ENCODE results near the gene ICOSLG.

Gene ICOSLG

GRCh38 chr21:44240842-44241241 is at the start of gene ICOSLG:
TSS of gene ICOSLG (minus strand) at chr21:44240943. CDS start at chr21:44240817, 126 bp downstream.
- peak; percentile 68 for ATAC-seq

GRCh38 chr21:44289381-44290010 is 48.8 kb upstream of the ICOSLG start:
- no peak for ATAC-seq
- TF ChIP-seq TOX (CRISPR knock-in tag; IDR thresholded peaks at IDR 0.05; ENCODE audit: borderline replicate concordance) = no peak
- TF ChIP-seq PATZ1 (CRISPR knock-in tag; IDR thresholded peaks at IDR 0.05; ENCODE audit: borderline replicate concordance) = no peak

GRCh38 chr21:44288251-44289110 is 47.7 kb upstream of the ICOSLG start:
- no peak for ATAC-seq
- no peak for TF ChIP-seq ISL1 (CRISPR knock-in tag; IDR thresholded peaks at IDR 0.05)
- TF ChIP-seq RARB (CRISPR knock-in tag; IDR thresholded peaks at IDR 0.05) = no peak
- no peak for TF ChIP-seq POU6F1 (CRISPR knock-in tag; IDR thresholded peaks at IDR 0.05; ENCODE audit: borderline replicate concordance, low read depth)
- no peak for TF ChIP-seq ZNF565 (CRISPR knock-in tag; conservative IDR thresholded peaks at IDR 0.05; ENCODE audit: low read depth)
- TF ChIP-seq GLIS3 (CRISPR knock-in tag; IDR thresholded peaks at IDR 0.05) = no peak
- TF ChIP-seq TSHZ2 (CRISPR knock-in tag; IDR thresholded peaks at IDR 0.05) = no peak
- no peak for TF ChIP-seq PATZ1 (CRISPR knock-in tag; IDR thresholded peaks at IDR 0.05; ENCODE audit: borderline replicate concordance)
- no peak for TF ChIP-seq PPARA (CRISPR knock-in tag; IDR thresholded peaks at IDR 0.05; ENCODE audit: borderline replicate concordance)
- TF ChIP-seq ZFP30 (CRISPR knock-in tag; IDR thresholded peaks at IDR 0.05) = no peak
- TF ChIP-seq SNAI2 (CRISPR knock-in tag; IDR thresholded peaks at IDR 0.05) = no peak
- TF ChIP-seq ZC3H10 (CRISPR knock-in tag; IDR thresholded peaks at IDR 0.05) = no peak
- TF ChIP-seq ZFP3 (CRISPR knock-in tag; IDR thresholded peaks at IDR 0.05) = no peak

- ATAC-seq = no peak
Measured at GRCh38 chr21:44286716-44287632, 46.2 kb upstream of the ICOSLG start.

More at GRCh38 chr21:44286716-44287632, 46.2 kb upstream of the ICOSLG start:
- TF ChIP-seq TCF4 (CRISPR knock-in tag; IDR thresholded peaks at IDR 0.05; ENCODE audit: borderline replicate concordance) = no peak
